Upper lobe of left lung (tissue), 6 donors: Measurements from ENCODE around the gene TMEM239. TPM values are rescaled to one million over a fixed set of nuclear protein-coding genes. Genes with fewer than 3 reads are reported as not detected.
"Not testable (repeated sequence)": the region's sequence is repeated elsewhere in the genome, so short reads cannot be mapped to it uniquely, and the experiment has no call there.

ENCODE experiments used
- ATAC-seq, 2 donors: fragments of 200-7000 bp; cut with Tn5 transposase; one replicate each; pipeline ENCODE4 v1.9.1; 2022; ENCODE audit warnings: mild to moderate bottlenecking in 2 of 2, moderate library complexity in 2 of 2; ENCODE audit not compliant: low FRiP score in 2 of 2
- DNase-seq, 2 donors: peaks; one replicate each; pipeline ENCODE4 v3.0.0-alpha.2; 2019 to 2020
- H3K27ac ChIP-seq, 4 donors: fragments of 200-600 bp; sonication (generic); one replicate each; pipeline ENCODE4 v1.5.1; 2016 to 2019
- H3K27me3 ChIP-seq, 4 donors: fragments of 200-600 bp; sonication (generic); one replicate each; pipeline ENCODE4 v1.5.1; 2017 to 2019
- H3K36me3 ChIP-seq, 4 donors: fragments of 200-600 bp; sonication (generic); one replicate each; pipeline ENCODE4 v1.5.1; 2016 to 2019
- H3K4me1 ChIP-seq, 4 donors: fragments of 200-600 bp; sonication (generic); one replicate each; pipeline ENCODE4 v1.5.1; 2018 to 2019
- H3K4me3 ChIP-seq, 4 donors: fragments of 200-600 bp; sonication (generic); one replicate each; pipeline ENCODE4 v1.5.1; 2017 to 2019; ENCODE audit warnings: mild to moderate bottlenecking in 2 of 4, moderate library complexity in 1 of 4
- H3K9me3 ChIP-seq, 4 donors: fragments of 200-600 bp; sonication (generic); one replicate each; pipeline ENCODE4 v1.5.1; 2018 to 2019
- CTCF ChIP-seq, 6 experiments: fragments of 450-650 bp in 4 of 6; fragments of 200-600 bp in 2 of 6; sonication (generic) in 2 of 6; IDR thresholded peaks; one replicate each; pipeline ENCODE4 v1.5.1; 2016 to 2019; ENCODE audit warnings: antibody characterized with exemption in 6 of 6
- EP300 ChIP-seq, 4 donors: sonication (generic); formaldehyde crosslinking; IDR thresholded peaks; one replicate each; pipeline ENCODE4 v1.5.1; 2017; ENCODE audit warnings: antibody characterized with exemption in 4 of 4, control low read depth in 2 of 4
- POLR2A ChIP-seq, 4 donors: fragments of 450-650 bp; IDR thresholded peaks; one replicate each; pipeline ENCODE4 v1.5.1; 2016 to 2017; ENCODE audit warnings: antibody characterized with exemption in 4 of 4, mild to moderate bottlenecking in 2 of 4
- POLR2AphosphoS5 ChIP-seq, 2 donors: sonication (generic); formaldehyde crosslinking; IDR thresholded peaks; one replicate each; pipeline ENCODE4 v1.5.1; 2017; ENCODE audit warnings: antibody characterized with exemption in 2 of 2
- WGBS, 2 donors: methylation state at CpG; one replicate each; pipeline ENCODE4 v1.1.5; 2017 to 2018; 5-methylcytosine and 5-hydroxymethylcytosine counted together
- total RNA-seq, 6 donors: library from RNA; depleted of rRNA in 4 of 6; stranded (reverse); fragments of >200 nt in 4 of 6; gene quantifications; one replicate each; pipeline versions ENCODE4 v1.1.0 to v1.2.1, GENCODE V29; 2016 to 2021
- donor health status: DM: no; HTN: no; CAD: no; lungs with moderate emphysema.
- donor health status: DM: no; HTN: yes; CAD: no; lungs with severe emphysema.

Gene TMEM239
- total RNA-seq, 6 donors from 2014 or later, result not detected

GRCh38 chr20:2825761-2826160 lies 9.6 kb downstream of the TMEM239 start:
- TF ChIP-seq EP300 (IDR thresholded peaks at IDR 0.05), result no peak
- no peak for TF ChIP-seq CTCF (IDR thresholded peaks at IDR 0.05)
- TF ChIP-seq POLR2A (IDR thresholded peaks at IDR 0.05), result no peak
- TF ChIP-seq POLR2AphosphoS5 (IDR thresholded peaks at IDR 0.05), result no peak
- no peak for DNase-seq
- H3K36me3 ChIP-seq, result no peaks in the 10 kb centered on the region
- H3K4me3 ChIP-seq, result no peak overlapping the region
- no peaks in the 10 kb centered on the region for H3K9me3 ChIP-seq
- H3K4me1 ChIP-seq, result peaks cover 0 to 11% (median 0%) of the 10 kb centered on the region in 4 donors
- 80 to 88% methylated on average over 2 of the region's 2 CpGs for WGBS, 2 donors
- no peak overlapping the region for H3K27ac ChIP-seq
- peaks cover 2 to 15% (median 8%) of the 10 kb centered on the region in 4 donors for H3K27me3 ChIP-seq
- no peak for ATAC-seq

- Histone ChIP-seq H3K27ac (no peak overlapping the region), H3K4me1 (peaks cover 0 to 2% (median 0%) of the 10 kb centered on the region in 4 donors), H3K36me3 (no peaks in the 10 kb centered on the region), H3K4me3 (no peak overlapping the region), H3K27me3 (peaks cover 0 to 6% (median 0%) of the 10 kb centered on the region in 4 donors), H3K9me3 (no peaks in the 10 kb centered on the region)
- ATAC-seq (no peak), DNase-seq (no peak)
- TF ChIP-seq EP300 (IDR thresholded peaks at IDR 0.05) (no peak), POLR2AphosphoS5 (IDR thresholded peaks at IDR 0.05) (no peak), POLR2A (IDR thresholded peaks at IDR 0.05) (no peak), CTCF (IDR thresholded peaks at IDR 0.05) (no peak)
- 86 to 89% methylated on average over 4 of the region's 4 CpGs for WGBS, 2 donors
Measured at GRCh38 chr20:2826655-2827054, 10.5 kb downstream of the TMEM239 start.

- ATAC-seq (no peak), DNase-seq (no peak)
- no peaks in the 10 kb centered on the region for H3K9me3 ChIP-seq
- no peak overlapping the region for H3K27ac ChIP-seq
- H3K4me3 ChIP-seq, result no peak overlapping the region
- no peaks in the 10 kb centered on the region for H3K27me3 ChIP-seq
- H3K4me1 ChIP-seq, result peaks cover 0 to 4% (median 2%) of the 10 kb centered on the region in 4 donors
- 65 to 76% methylated on average over 6 of the region's 6 CpGs for WGBS, 2 donors
- TF ChIP-seq POLR2AphosphoS5 (IDR thresholded peaks at IDR 0.05) (no peak), POLR2A (IDR thresholded peaks at IDR 0.05) (no peak), CTCF (IDR thresholded peaks at IDR 0.05) (no peak), EP300 (IDR thresholded peaks at IDR 0.05) (no peak)
- no peaks in the 10 kb centered on the region for H3K36me3 ChIP-seq
Measured at GRCh38 chr20:2829376-2829775, 13.2 kb downstream of the TMEM239 start.

GRCh38 chr20:2831206-2831605 lies 15.0 kb downstream of the TMEM239 start:
- not testable (repeated sequence) for H3K27ac ChIP-seq, H3K36me3 ChIP-seq, ATAC-seq, H3K4me1 ChIP-seq, H3K4me3 ChIP-seq, H3K9me3 ChIP-seq, DNase-seq, H3K27me3 ChIP-seq
- WGBS, 2 donors, result 83 to 84% methylated on average over 7 of the region's 7 CpGs

GRCh38 chr20:2833761-2834160 lies 17.6 kb downstream of the TMEM239 start:
- ATAC-seq, result no peak

More at GRCh38 chr20:2833761-2834160, 17.6 kb downstream of the TMEM239 start:
- Histone ChIP-seq H3K27ac (no peak overlapping the region), H3K4me3 (no peak overlapping the region), H3K4me1 (peaks cover 0 to 4% (median 3%) of the 10 kb centered on the region in 4 donors), H3K36me3 (peaks cover 0 to 17% (median 3%) of the 10 kb centered on the region in 4 donors), H3K27me3 (no peaks in the 10 kb centered on the region), H3K9me3 (no peaks in the 10 kb centered on the region)
- DNase-seq, result no peak
- TF ChIP-seq POLR2AphosphoS5 (IDR thresholded peaks at IDR 0.05) (no peak), EP300 (IDR thresholded peaks at IDR 0.05) (no peak), POLR2A (IDR thresholded peaks at IDR 0.05) (no peak), CTCF (IDR thresholded peaks at IDR 0.05) (no peak)
- 64 to 90% methylated on average over 1 of the region's 1 CpG for WGBS, 2 donors
